ENCODE data around the gene MYO1E. TPM values are rescaled to one million over a fixed set of nuclear protein-coding genes. Genes with fewer than 3 reads are reported as not detected.
A peak's percentile ranks its signal among the peaks of the same experiment; 100 is the strongest.

Gene MYO1E
- total and polyA plus RNA-seq, 2 of the 4 experiments (the other 2 are of a cell fraction), result 13.4 to 37.3 TPM

- no peaks in the 10 kb centered on the region for H3K9me3 ChIP-seq (ENCODE audit: control insufficient read depth, insufficient read depth, low read length)
- no peaks in the 10 kb centered on the region for H3K36me3 ChIP-seq (ENCODE audit: control insufficient read depth, insufficient read depth, low read length)
- no peaks in the 10 kb centered on the region for H3K27me3 ChIP-seq (ENCODE audit: control insufficient read depth, insufficient read depth, low read length)
- peak overlapping the region; percentile 98 for H3K18ac ChIP-seq (ENCODE audit: low read depth, low read length)
- H4K91ac ChIP-seq (ENCODE audit: insufficient read depth, low read depth, low read length), result peak overlapping the region; percentile 86
- peak; percentile 95 for DNase-seq
- BruUV-seq (replicated peaks), result no TSS peak
- H3K9me1 ChIP-seq (ENCODE audit: insufficient read depth, low read length), result peaks cover 27% of the 10 kb centered on the region
- peak overlapping the region; percentile 99 for H2BK20ac ChIP-seq (ENCODE audit: low read depth, low read length)
- H2AK5ac ChIP-seq (ENCODE audit: low read depth, low read length), result peak overlapping the region; percentile 97
- peak overlapping the region; percentile 93; the same call in 1 of the 2 replicates for H3K56ac ChIP-seq (ENCODE audit: extremely low read depth, insufficient read depth, low read length)
- H3K4ac ChIP-seq (ENCODE audit: low read depth, low read length), result peak overlapping the region; percentile 100
- no CpG with 5 or more reads among the region's 3 CpGs for WGBS, 2 experiments (ENCODE audit: extremely low coverage in 2 of 2, insufficient read length in 1 of 2)
- peaks cover 22% of the 10 kb centered on the region for H3K4me1 ChIP-seq (ENCODE audit: control insufficient read depth, insufficient read depth, low read length)
- CTCF ChIA-PET, result interaction anchor here (0.5 to 0.6 kb wide), 2 partner anchors 250 to 333 kb away, joined by 3 read pairs; no protein-coding TSS in a partner anchor
- H3K79me1 ChIP-seq (ENCODE audit: low read depth in 1 of 2, low read length in 2 of 2), result peaks cover 26 to 69% of the 10 kb centered on the region in 2 experiments
- H3K9ac ChIP-seq (ENCODE audit: low read depth, low read length), result no peak overlapping the region
- no peak overlapping the region for H3K4me3 ChIP-seq (ENCODE audit: insufficient read depth, low read depth, low read length)
- H2BK5ac ChIP-seq (ENCODE audit: low read depth, low read length, poor library complexity, severe bottlenecking), result peak overlapping the region; percentile 99
- peak overlapping the region; percentile 78 for H2AFZ ChIP-seq (replicated peaks; ENCODE audit: low read length, poor library complexity)
- in situ Hi-C loops (cut with MboI; ENCODE audit: low sequenced_read_pairs), result no loop called here
- peak overlapping the region; percentile 100 for H2BK120ac ChIP-seq (ENCODE audit: low read depth, low read length)
- H3K23ac ChIP-seq (ENCODE audit: low read depth, low read length), result peak overlapping the region; percentile 99
- peak overlapping the region; percentile 75 to 98; a peak in 3 of 4 replicates for H4K8ac ChIP-seq (ENCODE audit: low read depth in 2 of 2, low read length in 2 of 2)
- H2AK9ac ChIP-seq (replicated peaks; ENCODE audit: low read depth, low read length, poor library complexity), result peak overlapping the region; percentile 35
- peak overlapping the region; percentile 87 for H3K14ac ChIP-seq (replicated peaks; ENCODE audit: low read depth, low read length)
- peaks cover 8% of the 10 kb centered on the region for H4K20me1 ChIP-seq (ENCODE audit: insufficient read depth, low read length)
- POLR2A ChIA-PET (ENCODE audit: unreplicated experiment), result no interaction called here
- peak overlapping the region; percentile 55 for H3K4me2 ChIP-seq (ENCODE audit: low read depth, low read length)
- dilution Hi-C loops (cut with HindIII; ENCODE audit: low sequenced_read_pairs, unreplicated experiment), result no loop called here
- intact Hi-C loops (cut with micrococcal nuclease), result loop anchor here (5.0 kb wide), 1 partner anchor 78 kb away; the partner anchor contains the start of gene MYO1E
- H3K27ac ChIP-seq (ENCODE audit: insufficient read depth, low read length), result peak overlapping the region; percentile 97
- ATAC-seq (ENCODE audit: low read depth), result peak; percentile 79
- peak overlapping the region; percentile 97 for H2BK15ac ChIP-seq (ENCODE audit: low read depth, low read length)
- TF ChIP-seq RAD21 (IDR thresholded peaks at IDR 0.05; ENCODE audit: low read length) (0 out of 2 replicates have a peak, but pooled peaks have one; percentile 5), NFE2L2 (IDR thresholded peaks at IDR 0.05; ENCODE audit: low read depth, low read length) (0 out of 2 replicates have a peak, but pooled peaks have one; percentile 16), FOS (IDR thresholded peaks at IDR 0.05; ENCODE audit: low read depth, low read length) (peak; percentile 71), MAZ (IDR thresholded peaks at IDR 0.05; ENCODE audit: borderline replicate concordance, low read depth, low read length) (peak; percentile 62; the same call in 1 of the 2 replicates), CTCF (conservative IDR thresholded peaks at IDR 0.05; ENCODE audit: low read depth, low read length) (no peak), POLR2A (IDR thresholded peaks at IDR 0.05; ENCODE audit: low read depth, low read length) (no peak), SMC3 (IDR thresholded peaks at IDR 0.05; ENCODE audit: low read depth, low read length) (no peak), MAFK (IDR thresholded peaks at IDR 0.05; ENCODE audit: low read depth, low read length) (no peak), CEBPB (IDR thresholded peaks at IDR 0.05; ENCODE audit: low read depth, low read length) (peak; percentile 29; the same call in 1 of the 2 replicates)
- H4K5ac ChIP-seq (ENCODE audit: low read depth, low read length), result peak overlapping the region; percentile 92
These were observed 78.0 kb downstream of the MYO1E start for GRCh38 chr15:59294574-59295260.

Data from IMR-90 (cell line).